HepG2 (cell line): ENCODE results near the gene ARAP1. TPM values are rescaled to one million over a fixed set of nuclear protein-coding genes. Genes with fewer than 3 reads are reported as not detected.

ENCODE experiments used
- ATF7-NPFF ChIP-seq: sonication (generic); formaldehyde crosslinking; IDR thresholded peaks from 2 replicates; pipeline ENCODE4 v1.8.1; 2023; ENCODE audit warnings: mild to moderate bottlenecking, low read depth, missing genetic modification reagents, moderate library complexity
- CBX1 ChIP-seq: IDR thresholded peaks from one replicate; pipeline ENCODE4 v1.6.1; 2016; ENCODE audit warnings: antibody characterized with exemption, low read depth
- FOXO4 ChIP-seq: sonication (generic); formaldehyde crosslinking; conservative IDR thresholded peaks from 2 replicates; pipeline ENCODE4 v1.8.1; 2023; ENCODE audit warnings: missing genetic modification reagents
- GABPA ChIP-seq, 2 experiments: IDR thresholded peaks; 2 replicates each; pipeline ENCODE4 v1.6.1; 2011 to 2016; ENCODE audit warnings: low read depth in 2 of 2, low read length in 1 of 2, missing biosample characterization in 1 of 2, missing genetic modification characterization in 1 of 2
- GABPB1 ChIP-seq: IDR thresholded peaks from 2 replicates; pipeline ENCODE4 v1.6.1; 2016; ENCODE audit warnings: mild to moderate bottlenecking, missing genetic modification reagents, moderate library complexity, missing compliant biosample characterization
- GATA4 ChIP-seq: sonication (generic); IDR thresholded peaks from 2 replicates; pipeline ENCODE4 v1.6.1; 2016; ENCODE audit warnings: antibody characterized with exemption, low read depth, borderline replicate concordance
- POGZ ChIP-seq: sonication (generic); formaldehyde crosslinking; IDR thresholded peaks from 2 replicates; pipeline ENCODE4 v1.4.0; 2020; ENCODE audit warnings: mild to moderate bottlenecking, missing genetic modification reagents
- REXO4 ChIP-seq: sonication (generic); formaldehyde crosslinking; IDR thresholded peaks from 2 replicates; pipeline ENCODE4 v1.8.0; 2022; ENCODE audit warnings: missing genetic modification reagents, mild to moderate bottlenecking, borderline replicate concordance
- SNAI1 ChIP-seq: sonication (generic); formaldehyde crosslinking; IDR thresholded peaks from 2 replicates; pipeline ENCODE4 v1.5.0; 2020; ENCODE audit warnings: mild to moderate bottlenecking, missing genetic modification reagents, borderline replicate concordance
- THAP9 ChIP-seq: sonication (generic); formaldehyde crosslinking; IDR thresholded peaks from 2 replicates; pipeline ENCODE4; 2020; ENCODE audit warnings: missing genetic modification reagents, mild to moderate bottlenecking, borderline replicate concordance
- ZBTB49 ChIP-seq: sonication (generic); formaldehyde crosslinking; IDR thresholded peaks from 2 replicates; pipeline ENCODE4 v1.4.0; 2020; ENCODE audit warnings: missing genetic modification reagents, borderline replicate concordance
- ZFP37 ChIP-seq: sonication (generic); formaldehyde crosslinking; IDR thresholded peaks from 2 replicates; pipeline ENCODE4 v1.4.0; 2020; ENCODE audit warnings: missing genetic modification reagents, borderline replicate concordance
- ZNF260 ChIP-seq: sonication (generic); formaldehyde crosslinking; IDR thresholded peaks from 2 replicates; pipeline ENCODE4 v1.4.0; 2020; ENCODE audit warnings: missing genetic modification reagents, low read depth, mild to moderate bottlenecking, borderline replicate concordance
- ZNF33B ChIP-seq: sonication (generic); formaldehyde crosslinking; IDR thresholded peaks from 2 replicates; pipeline ENCODE4 v1.5.1; 2020; ENCODE audit warnings: mild to moderate bottlenecking, missing genetic modification reagents
- ZNF367 ChIP-seq: sonication (generic); formaldehyde crosslinking; IDR thresholded peaks from 2 replicates; pipeline ENCODE4 v1.4.0; 2020; ENCODE audit warnings: missing genetic modification reagents, borderline replicate concordance
- ZNF383 ChIP-seq: sonication (generic); formaldehyde crosslinking; IDR thresholded peaks from 2 replicates; pipeline ENCODE4 v1.4.0; 2020; ENCODE audit warnings: missing genetic modification reagents, mild to moderate bottlenecking, borderline replicate concordance
- ZNF652 ChIP-seq: IDR thresholded peaks from 2 replicates; pipeline ENCODE4 v1.6.1; 2016; ENCODE audit warnings: low read depth, borderline replicate concordance
- ZNF788 ChIP-seq: sonication (generic); formaldehyde crosslinking; IDR thresholded peaks from 2 replicates; pipeline ENCODE4 v1.5.0; 2020; ENCODE audit warnings: mild to moderate bottlenecking, missing genetic modification reagents, borderline replicate concordance
- ZNF790 ChIP-seq: sonication (generic); formaldehyde crosslinking; IDR thresholded peaks from 2 replicates; pipeline ENCODE4 v1.8.0; 2022; ENCODE audit warnings: missing genetic modification reagents, mild to moderate bottlenecking, borderline replicate concordance
- ZNF841 ChIP-seq: sonication (generic); formaldehyde crosslinking; IDR thresholded peaks from 2 replicates; pipeline ENCODE4 v1.8.1; 2023; ENCODE audit warnings: missing genetic modification reagents, borderline replicate concordance
- ZNF891 ChIP-seq: sonication (generic); formaldehyde crosslinking; IDR thresholded peaks from 2 replicates; pipeline ENCODE4 v1.5.0; 2020; ENCODE audit warnings: mild to moderate bottlenecking, missing genetic modification reagents
- ZSCAN21 ChIP-seq: sonication (generic); formaldehyde crosslinking; IDR thresholded peaks from 2 replicates; pipeline ENCODE4 v1.8.0; 2022; ENCODE audit warnings: mild to moderate bottlenecking, missing genetic modification reagents, moderate library complexity, borderline replicate concordance
- polyA plus RNA-seq, 8 experiments: library from polyadenylated mRNA; depleted of rRNA in 3 of 8; stranded (reverse) in 7 of 8; unstranded in 1 of 8; fragments of >200 nt; fragmentation: Illumina TruSeq in 4 of 8; extraction: Trizol in 4 of 8; gene quantifications; 2 replicates each; pipeline versions ENCODE4 v1.2.1 to v1.2.3, GENCODE V29; 2011 to 2016; ENCODE audit warnings: low read depth in 4 of 8, missing spikeins in 1 of 8, mixed read lengths in 1 of 8; ENCODE audit not compliant: insufficient read depth in 1 of 8
- total RNA-seq, 5 experiments: library from RNA; depleted of rRNA; stranded (reverse); fragments of >200 nt; fragmentation: Illumina TruSeq; extraction: Trizol; gene quantifications; 2 replicates each; pipeline ENCODE4 v1.2.3, GENCODE V29; 2016; ENCODE audit warnings: low read depth in 1 of 5

ARAP1 gene
- total and polyA plus RNA-seq, 2 of the 13 experiments (the other 11 are each of a cell fraction or from before 2014, with no cell fraction given) = 43.2 to 55.5 TPM

- TF ChIP-seq ZNF367 (CRISPR knock-in tag) (no peak), ZFP37 (CRISPR knock-in tag) (no peak), ZNF33B (CRISPR knock-in tag) (no peak), ZBTB49 (no peak), ZSCAN21 (CRISPR knock-in tag) (0 out of 2 replicates have a peak, but pooled peaks have one; percentile 41), ZNF260 (CRISPR knock-in tag) (no peak), GABPB1 (CRISPR knock-in tag) (no peak; the same call in 1 of the 2 replicates), ZNF383 (no peak), POGZ (CRISPR knock-in tag) (no peak), ZNF788 (CRISPR knock-in tag) (no peak), CBX1 (no peak), THAP9 (CRISPR knock-in tag) (no peak; the same call in 1 of the 2 replicates), ATF7-NPFF (CRISPR knock-in tag) (no peak), ZNF841 (CRISPR knock-in tag) (no peak), SNAI1 (CRISPR knock-in tag) (no peak), GABPA (IDR thresholded peaks at IDR 0.05; ENCODE audit: low read depth, low read length) (no peak), GABPA (CRISPR knock-in tag; IDR thresholded peaks at IDR 0.05; ENCODE audit: low read depth) (peak; percentile 45; the same call in 1 of the 2 replicates), REXO4 (CRISPR knock-in tag) (no peak), ZNF891 (CRISPR knock-in tag) (no peak), ZNF790 (CRISPR knock-in tag) (no peak), FOXO4 (CRISPR knock-in tag) (0 out of 2 replicates have a peak, but pooled peaks have one; percentile 30), GATA4 (no peak), ZNF652 (CRISPR knock-in tag) (no peak)
Observed at GRCh38 chr11:72751116-72752087, 806 bp downstream of the ARAP1 start (continued).
